GM10248 (cell line): ENCODE measurements around the gene EVA1B.

Experiments
- CTCF ChIA-PET: fragments of 300-600 bp; sonication (Branson Sonifier 250); formaldehyde crosslinking; extraction: SDS; loops from one replicate; lab custom pipeline; 2021; ENCODE audit warnings: antibody characterized with exemption; lab: Yijun Ruan, JAX
- POLR2A ChIA-PET: fragments of 350-650 bp; sonication (Branson Sonifier 250); formaldehyde crosslinking; extraction: SDS; loops from one replicate; lab custom pipeline; 2020; ENCODE audit warnings: antibody characterized with exemption; lab: Yijun Ruan, JAX
- DNase-seq: peaks from one replicate; pipeline ENCODE4 v3.0.0; 2012; ENCODE audit errors: extremely low spot score
- CTCF ChIP-seq: IDR thresholded peaks from 2 replicates; pipeline ENCODE4 v1.5.1; 2012; ENCODE audit warnings: mild to moderate bottlenecking, low read depth; ENCODE audit errors: extremely low read depth, missing control alignments, control extremely low read depth

EVA1B gene

GRCh38 chr1:36322041-36322785 lies 1.2 kb downstream of the EVA1B start:
- ChIA-PET CTCF (interaction anchor here (1.3 to 2.5 kb wide), 3 partner anchors 11 to 60 kb away, joined by 4 to 10 read pairs (median 5); partner anchors contain the start of gene SH3D21), POLR2A (interaction anchor here (1.0 kb wide), 1 partner anchor 16 kb away, joined by 3 read pairs; the partner anchor contains the start of gene SH3D21)
- TF ChIP-seq CTCF = no peak
- no peak for DNase-seq

- CTCF ChIA-PET = interaction anchor here (1.3 to 1.7 kb wide), 2 partner anchors 10 to 15 kb away, joined by 4 to 5 read pairs; partner anchors contain the start of gene SH3D21
- DNase-seq = peak; percentile 50
- POLR2A ChIA-PET = interaction anchor here (1.0 kb wide), 2 partner anchors 14 to 15 kb away, joined by 3 read pairs; partner anchors contain the start of gene SH3D21
- no peak for TF ChIP-seq CTCF
Measured at GRCh38 chr1:36321119-36321951, 2.1 kb downstream of the EVA1B start.

- ChIA-PET POLR2A (interaction anchor here (1.0 kb wide), 1 partner anchor 14 kb away, joined by 3 read pairs; no protein-coding TSS in a partner anchor), CTCF (interaction anchor here (1.3 to 1.7 kb wide), 2 partner anchors 14 to 21 kb away, joined by 3 to 5 read pairs; partner anchors contain the start of gene SH3D21)
- no peak for DNase-seq
- no peak for TF ChIP-seq CTCF
Measured at GRCh38 chr1:36320767-36321118, 2.7 kb downstream of the EVA1B start.

GRCh38 chr1:36320291-36320761 lies 3.1 kb downstream of the EVA1B start:
- no peak for DNase-seq
- POLR2A ChIA-PET = interaction anchor here (1.0 kb wide), 1 partner anchor 13 kb away, joined by 3 read pairs; no protein-coding TSS in a partner anchor
- CTCF ChIA-PET = interaction anchor here (1.3 to 1.8 kb wide), 3 partner anchors 14 to 22 kb away, joined by 3 to 5 read pairs (median 5); partner anchors contain the start of gene SH3D21
- TF ChIP-seq CTCF = no peak

- CTCF ChIA-PET = interaction anchor here (1.1 to 1.6 kb wide), 2 partner anchors 9 to 24 kb away, joined by 5 to 6 read pairs; no protein-coding TSS in a partner anchor
- no peak for DNase-seq
- no peak for TF ChIP-seq CTCF
- POLR2A ChIA-PET = no interaction called here
Measured at GRCh38 chr1:36309397-36309796, 14.0 kb downstream of the EVA1B start.

GRCh38 chr1:36307601-36308330 lies 15.7 kb downstream of the EVA1B start:
- POLR2A ChIA-PET = interaction anchor here (1.0 to 1.5 kb wide), 3 partner anchors 13 to 1167 kb away, joined by 3 read pairs; no protein-coding TSS in a partner anchor
- DNase-seq = no peak
- TF ChIP-seq CTCF = no peak
- CTCF ChIA-PET = interaction anchor here (1.1 to 2.2 kb wide), 9 partner anchors 8 to 120 kb away, joined by 3 to 11 read pairs (median 5); no protein-coding TSS in a partner anchor
